Pancreas (tissue), 10 donors: ENCODE results near the gene PKM. TPM values are rescaled to one million over a fixed set of nuclear protein-coding genes. Genes with fewer than 3 reads are reported as not detected.

Experiments used
- ATAC-seq, 4 donors: fragments of 200-7000 bp; cut with Tn5 transposase; one replicate each; pipeline versions ENCODE4 v1.8.0 to v1.9.1; 2020; ENCODE audit warnings: mild to moderate bottlenecking in 4 of 4, moderate library complexity in 4 of 4
- DNase-seq, 6 donors: peaks; one replicate each; pipeline ENCODE4 v3.0.0-alpha.2; 2020
- FAIRE-seq: peaks from 2 replicates; lab custom pipeline; 2012; peaks lifted over from hg19 to GRCh38; lab: Jason Lieb, UNC
- H3K27ac ChIP-seq, 4 donors: fragments of 200-600 bp; sonication (generic); 1 replicate in 3 of 4; 2 replicates in 1 of 4; pipeline versions ENCODE4 v1.5.0 to v1.8.0; 2020
- H3K27me3 ChIP-seq, 4 donors: fragments of 200-600 bp; one replicate each; pipeline ENCODE4 v1.8.0; 2021
- H3K36me3 ChIP-seq, 3 donors: fragments of 200-600 bp; sonication (generic) in 1 of 3; one replicate each; pipeline versions ENCODE4 v1.5.0 to v1.8.0; 2020 to 2021
- H3K4me1 ChIP-seq, 3 donors: fragments of 200-600 bp; one replicate each; pipeline ENCODE4 v1.8.0; 2021
- H3K4me3 ChIP-seq, 4 donors: fragments of 200-600 bp; sonication (generic) in 2 of 4; one replicate each; pipeline versions ENCODE4 v1.5.0 to v1.8.0; 2020 to 2021
- H3K9me3 ChIP-seq, 4 donors: fragments of 200-600 bp; one replicate each; pipeline ENCODE4 v1.8.0; 2021
- CTCF ChIP-seq, 4 donors: fragments of 200-600 bp; sonication (generic) in 3 of 4; IDR thresholded peaks; one replicate each; pipeline versions ENCODE4 v1.5.0 to v1.8.0; 2021; ENCODE audit warnings: antibody characterized with exemption in 4 of 4
- WGBS, 2 donors: extraction: QIAGEN DNeasy Blood & Tissue Kit; methylation state at CpG; one replicate each; pipeline ENCODE4 v1.1.7; 2013; 5-methylcytosine and 5-hydroxymethylcytosine counted together
- intact Hi-C, 3 donors: fragments of 100-400 bp; cut with DNase I; formaldehyde crosslinking; loops; one replicate each; pipeline versions ENCODE4 v1.11.1 to v1.14.2; 2022
- polyA plus RNA-seq, 2 donors: library from polyadenylated mRNA; stranded (reverse); fragments of 200-250 nt; gene quantifications; one replicate each; pipeline ENCODE4 v1.2.3, GENCODE V29; 2013
- total RNA-seq, 6 donors: library from RNA; stranded (reverse); fragmentation: NEBNext Ultra II Directional in 4 of 6; extraction: Animal tissue kit (Norgen Biotek cat#: 25700) in 4 of 6; gene quantifications; one replicate each; pipeline versions ENCODE4 v1.2.1 to v1.2.4, GENCODE V29; 2021 to 2023
- donor health status: healthy with polysubstance abuse.
- donor health status: DM: no; HTN: no; CAD: no; lungs with moderate emphysema.
- donor health status: DM: no; HTN: no; CAD: no.
- donor health status: control.
- donor health status: control.
- donor health status: Bipolar disorder and iron deficiency.
- donor health status: DM: yes; HTN: yes; CAD: no.
- donor health status: DM: no; HTN: no; CAD: no.
- donor health status: DM: no; HTN: no; CAD: no.
- donor health status: DM: yes; HTN: yes; CAD: no.

PKM gene
- total and polyA plus RNA-seq, 8 donors: 61.8 to 219 (median 110) TPM

GRCh38 chr15:72216079-72216478 is 14.9 kb downstream of the PKM start:
- no peak for FAIRE-seq

GRCh38 chr15:72207558-72208085 is 23.4 kb downstream of the PKM start:
- no peak for ATAC-seq
- Histone ChIP-seq H3K27ac (no peak overlapping the region), H3K9me3 (no peaks in the 10 kb centered on the region), H3K4me3 (no peak overlapping the region), H3K27me3 (no peaks in the 10 kb centered on the region), H3K36me3 (peaks cover 3 to 65% (median 34%) of the 10 kb centered on the region in 3 donors), H3K4me1 (no peaks in the 10 kb centered on the region)
- DNase-seq: no peak
- intact Hi-C loops: no loop called here
- TF ChIP-seq CTCF (IDR thresholded peaks at IDR 0.05): no peak
- no peak for FAIRE-seq

More at GRCh38 chr15:72216079-72216478, 14.9 kb downstream of the PKM start:
- ATAC-seq (no peak), DNase-seq (no peak)
- intact Hi-C loops: no loop called here
- Histone ChIP-seq H3K27me3 (no peaks in the 10 kb centered on the region), H3K4me3 (no peak overlapping the region), H3K36me3 (peaks cover 5 to 31% (median 23%) of the 10 kb centered on the region in 3 donors), H3K4me1 (peaks cover 0 to 5% (median 0%) of the 10 kb centered on the region in 3 donors), H3K27ac (no peak overlapping the region), H3K9me3 (no peaks in the 10 kb centered on the region)
- TF ChIP-seq CTCF (IDR thresholded peaks at IDR 0.05): no peak
- WGBS, 2 donors: 79 to 88% methylated on average over 1 of the region's 1 CpG

GRCh38 chr15:72206677-72207000 is 24.4 kb downstream of the PKM start:
- ATAC-seq (no peak), FAIRE-seq (no peak), DNase-seq (no peak)
- H3K27ac ChIP-seq: no peak overlapping the region
- intact Hi-C loops: no loop called here
- WGBS, 2 donors: 90 to 94% methylated on average over 5 of the region's 5 CpGs
- no peaks in the 10 kb centered on the region for H3K27me3 ChIP-seq
- no peaks in the 10 kb centered on the region for H3K4me1 ChIP-seq
- no peaks in the 10 kb centered on the region for H3K9me3 ChIP-seq
- H3K4me3 ChIP-seq: no peak overlapping the region
- no peak for TF ChIP-seq CTCF (IDR thresholded peaks at IDR 0.05)
- peaks cover 3 to 75% (median 40%) of the 10 kb centered on the region in 3 donors for H3K36me3 ChIP-seq

GRCh38 chr15:72205896-72206676 is 24.9 kb downstream of the PKM start:
- Histone ChIP-seq H3K27me3 (no peaks in the 10 kb centered on the region), H3K4me3 (no peak overlapping the region), H3K4me1 (no peaks in the 10 kb centered on the region), H3K9me3 (no peaks in the 10 kb centered on the region), H3K36me3 (peaks cover 3 to 79% (median 44%) of the 10 kb centered on the region in 3 donors), H3K27ac (no peak overlapping the region)
- intact Hi-C loops: no loop called here
- DNase-seq (no peak), ATAC-seq (no peak), FAIRE-seq (no peak)
- no peak for TF ChIP-seq CTCF (IDR thresholded peaks at IDR 0.05)
- WGBS, 2 donors: 92 to 93% methylated on average over 10 of the region's 10 CpGs

GRCh38 chr15:72205273-72205672 is 25.7 kb downstream of the PKM start:
- no peak overlapping the region for H3K4me3 ChIP-seq
- WGBS, 2 donors: 90 to 94% methylated on average over 2 of the region's 2 CpGs
- H3K27me3 ChIP-seq: no peaks in the 10 kb centered on the region
- H3K36me3 ChIP-seq: peaks cover 3 to 83% (median 44%) of the 10 kb centered on the region in 3 donors
- intact Hi-C loops: no loop called here
- no peak overlapping the region for H3K27ac ChIP-seq
- FAIRE-seq (no peak), ATAC-seq (no peak), DNase-seq (no peak)
- H3K4me1 ChIP-seq: no peaks in the 10 kb centered on the region
- TF ChIP-seq CTCF (IDR thresholded peaks at IDR 0.05): no peak
- H3K9me3 ChIP-seq: no peaks in the 10 kb centered on the region
